Measurements from ENCODE around the gene NPIPB4.
"Not testable (repeated sequence)": the region's sequence is repeated elsewhere in the genome, so short reads cannot be mapped to it uniquely, and the experiment has no call there.

- not testable (repeated sequence) for TF ChIP-seq USF1 (CRISPR knock-in tag; IDR thresholded peaks at IDR 0.05); CEBPG (CRISPR knock-in tag; IDR thresholded peaks at IDR 0.05); CEBPG (tag; conservative IDR thresholded peaks at IDR 0.05 in 1 of 2, IDR thresholded peaks at IDR 0.05 in 1 of 2); SAFB2 (IDR thresholded peaks at IDR 0.05; ENCODE audit: borderline replicate concordance, low read depth, low read length, severe bottlenecking); POLR2A (conservative IDR thresholded peaks at IDR 0.05)
- TF ChIP-seq, protein P1, sequence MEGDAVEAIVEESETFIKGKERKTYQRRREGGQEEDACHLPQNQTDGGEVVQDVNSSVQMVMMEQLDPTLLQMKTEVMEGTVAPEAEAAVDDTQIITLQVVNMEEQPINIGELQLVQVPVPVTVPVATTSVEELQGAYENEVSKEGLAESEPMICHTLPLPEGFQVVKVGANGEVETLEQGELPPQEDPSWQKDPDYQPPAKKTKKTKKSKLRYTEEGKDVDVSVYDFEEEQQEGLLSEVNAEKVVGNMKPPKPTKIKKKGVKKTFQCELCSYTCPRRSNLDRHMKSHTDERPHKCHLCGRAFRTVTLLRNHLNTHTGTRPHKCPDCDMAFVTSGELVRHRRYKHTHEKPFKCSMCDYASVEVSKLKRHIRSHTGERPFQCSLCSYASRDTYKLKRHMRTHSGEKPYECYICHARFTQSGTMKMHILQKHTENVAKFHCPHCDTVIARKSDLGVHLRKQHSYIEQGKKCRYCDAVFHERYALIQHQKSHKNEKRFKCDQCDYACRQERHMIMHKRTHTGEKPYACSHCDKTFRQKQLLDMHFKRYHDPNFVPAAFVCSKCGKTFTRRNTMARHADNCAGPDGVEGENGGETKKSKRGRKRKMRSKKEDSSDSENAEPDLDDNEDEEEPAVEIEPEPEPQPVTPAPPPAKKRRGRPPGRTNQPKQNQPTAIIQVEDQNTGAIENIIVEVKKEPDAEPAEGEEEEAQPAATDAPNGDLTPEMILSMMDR (IDR thresholded peaks at IDR 0.05 in 2 of 3, conservative IDR thresholded peaks at IDR 0.05 in 1 of 3; ENCODE audit: insufficient read depth in 2 of 3, low read depth in 1 of 3, low read length in 3 of 3) = not testable (repeated sequence)
Observed at GRCh38 chr16:21857656-21858055, at the start of gene NPIPB4.

Measured in K562 (cell line).